Activated naive CD8-positive, alpha-beta T cell treated with anti-CD3 and anti-CD28 coated beads, Interleukin-2, amount 10 ng/mL, durations not matched to agents 7 days and 5 days (primary cell): Measurements from ENCODE around the gene LYRM1. TPM values are rescaled to one million over a fixed set of nuclear protein-coding genes. Genes with fewer than 3 reads are reported as not detected.
"Not testable (repeated sequence)": the region's sequence is repeated elsewhere in the genome, so short reads cannot be mapped to it uniquely, and the experiment has no call there.

ENCODE experiments used
- ATAC-seq: fragments of 150-1000 bp; cut with Tn5 transposase; one replicate; pipeline ENCODE4 v1.10.0; 2021; ENCODE audit warnings: low read depth, moderate library complexity
- POLR2A ChIA-PET: fragments of 350-600 bp; sonication (Branson Sonifier 250); formaldehyde crosslinking; loops from one replicate; lab custom pipeline; 2021; ENCODE audit warnings: antibody characterized with exemption; lab: Charles Lee
- DNase-seq: peaks from one replicate; pipeline ENCODE4 v3.0.0; 2021
- H3K27ac Mint-ChIP-seq: one replicate; pipeline ENCODE4 v1.8.0; 2022; ENCODE audit warnings: mild to moderate bottlenecking, mixed read lengths
- H3K27me3 Mint-ChIP-seq: one replicate; pipeline ENCODE4 v1.8.0; 2022; ENCODE audit warnings: mild to moderate bottlenecking, moderate library complexity, mixed read lengths
- H3K36me3 Mint-ChIP-seq: one replicate; pipeline ENCODE4 v1.8.0; 2021; ENCODE audit warnings: mild to moderate bottlenecking, mixed read lengths
- H3K4me1 Mint-ChIP-seq: one replicate; pipeline ENCODE4 v1.8.0; 2021; ENCODE audit warnings: mixed read lengths
- H3K4me3 Mint-ChIP-seq: one replicate; pipeline ENCODE4 v1.8.0; 2022; ENCODE audit warnings: mild to moderate bottlenecking, moderate library complexity, mixed read lengths
- H3K9me3 Mint-ChIP-seq: one replicate; pipeline ENCODE4 v1.8.0; 2021; ENCODE audit warnings: mixed read lengths
- total RNA-seq, 2 experiments: library from RNA; stranded (reverse); gene quantifications; one replicate each; pipeline ENCODE4 v1.2.3, GENCODE V29; 2021

LYRM1 gene
- total RNA-seq, 2 experiments from 2014 or later, result 24.9 to 26.9 TPM

GRCh38 chr16:20938426-20938825 lies 37.9 kb downstream of the LYRM1 start:
- Mint-ChIP-seq H3K9me3 (no peaks in the 10 kb centered on the region), H3K36me3 (no peaks in the 10 kb centered on the region), H3K27me3 (peaks cover 4% of the 10 kb centered on the region), H3K4me1 (peaks cover 17% of the 10 kb centered on the region), H3K4me3 (no peak overlapping the region), H3K27ac (no peak overlapping the region)
- POLR2A ChIA-PET, result interaction anchor here (0.9 kb wide), 2 partner anchors 9 to 27 kb away, joined by 4 read pairs; no protein-coding TSS in a partner anchor
- DNase-seq, result no peak
- ATAC-seq, result peak; percentile 14

- POLR2A ChIA-PET, result no interaction called here
- ATAC-seq, result no peak
- Mint-ChIP-seq H3K36me3 (no peaks in the 10 kb centered on the region), H3K27ac (no peak overlapping the region), H3K27me3 (peaks cover 2% of the 10 kb centered on the region), H3K4me1 (peaks cover 25% of the 10 kb centered on the region), H3K9me3 (no peaks in the 10 kb centered on the region), H3K4me3 (no peak overlapping the region)
- DNase-seq, result no peak
These were observed 39.0 kb downstream of the LYRM1 start for GRCh38 chr16:20939611-20940010.

- H3K4me3 Mint-ChIP-seq, result peak overlapping the region; percentile 57
- peak overlapping the region; percentile 77 for H3K27ac Mint-ChIP-seq
- DNase-seq (no peak), ATAC-seq (no peak)
- no peaks in the 10 kb centered on the region for H3K27me3 Mint-ChIP-seq
- no peaks in the 10 kb centered on the region for H3K36me3 Mint-ChIP-seq
- POLR2A ChIA-PET, result interaction anchor here (1.6 kb wide), 1 partner anchor 41 kb away, joined by 5 read pairs; the partner anchor contains the start of genes DCUN1D3 and LYRM1
- H3K4me1 Mint-ChIP-seq, result peaks cover 33% of the 10 kb centered on the region
- no peaks in the 10 kb centered on the region for H3K9me3 Mint-ChIP-seq
These were observed 40.5 kb downstream of the LYRM1 start for GRCh38 chr16:20940871-20941635.

- no peak for ATAC-seq
- Mint-ChIP-seq H3K36me3 (no peaks in the 10 kb centered on the region), H3K4me3 (peak overlapping the region; percentile 57), H3K27me3 (no peaks in the 10 kb centered on the region), H3K27ac (peak overlapping the region; percentile 77), H3K9me3 (no peaks in the 10 kb centered on the region), H3K4me1 (peaks cover 35% of the 10 kb centered on the region)
- POLR2A ChIA-PET, result no interaction called here
- no peak for DNase-seq
These were observed 41.0 kb downstream of the LYRM1 start for GRCh38 chr16:20941636-20941926.

GRCh38 chr16:20942256-20942655 lies 41.7 kb downstream of the LYRM1 start:
- POLR2A ChIA-PET, result no interaction called here
- ATAC-seq (no peak), DNase-seq (no peak)
- Mint-ChIP-seq H3K9me3 (no peaks in the 10 kb centered on the region), H3K27ac (no peak overlapping the region), H3K36me3 (no peaks in the 10 kb centered on the region), H3K4me1 (peaks cover 35% of the 10 kb centered on the region), H3K4me3 (no peak overlapping the region), H3K27me3 (no peaks in the 10 kb centered on the region)

GRCh38 chr16:20944861-20945574 lies 44.4 kb downstream of the LYRM1 start:
- no peaks in the 10 kb centered on the region for H3K9me3 Mint-ChIP-seq
- no peaks in the 10 kb centered on the region for H3K36me3 Mint-ChIP-seq
- H3K4me1 Mint-ChIP-seq, result peaks cover 30% of the 10 kb centered on the region
- DNase-seq (peak; percentile 41), ATAC-seq (peak; percentile 81)
- H3K27ac Mint-ChIP-seq, result peak overlapping the region; percentile 71
- peaks cover 2% of the 10 kb centered on the region for H3K27me3 Mint-ChIP-seq
- no peak overlapping the region for H3K4me3 Mint-ChIP-seq
- POLR2A ChIA-PET, result interaction anchor here (1.0 to 1.5 kb wide), 2 partner anchors 34 to 44 kb away, joined by 4 to 8 read pairs; partner anchors contain the start of genes DCUN1D3 and LYRM1

- H3K4me3 Mint-ChIP-seq, H3K36me3 Mint-ChIP-seq, H3K27me3 Mint-ChIP-seq, DNase-seq, H3K27ac Mint-ChIP-seq, ATAC-seq, H3K9me3 Mint-ChIP-seq, POLR2A ChIA-PET: not testable (repeated sequence)
- H3K4me1 Mint-ChIP-seq, result peaks cover 30% of the 10 kb centered on the region
These were observed 45.0 kb downstream of the LYRM1 start for GRCh38 chr16:20945575-20945875.

- Mint-ChIP-seq H3K4me3 (no peak overlapping the region), H3K4me1 (peaks cover 26% of the 10 kb centered on the region), H3K36me3 (no peaks in the 10 kb centered on the region), H3K9me3 (no peaks in the 10 kb centered on the region), H3K27me3 (peaks cover 5% of the 10 kb centered on the region), H3K27ac (no peak overlapping the region)
- POLR2A ChIA-PET, result no interaction called here
- ATAC-seq, result no peak
- no peak for DNase-seq
These were observed 45.6 kb downstream of the LYRM1 start for GRCh38 chr16:20946015-20946629.

GRCh38 chr16:20948444-20948843 lies 47.9 kb downstream of the LYRM1 start:
- no peak for ATAC-seq
- no peaks in the 10 kb centered on the region for H3K36me3 Mint-ChIP-seq
- POLR2A ChIA-PET, result no interaction called here

GRCh38 chr16:20949660-20950059 lies 49.1 kb downstream of the LYRM1 start:
- DNase-seq, result no peak
- Mint-ChIP-seq H3K27ac (no peak overlapping the region), H3K4me1 (peaks cover 9% of the 10 kb centered on the region), H3K36me3 (no peaks in the 10 kb centered on the region), H3K27me3 (peaks cover 8% of the 10 kb centered on the region), H3K4me3 (no peak overlapping the region), H3K9me3 (no peaks in the 10 kb centered on the region)
- ATAC-seq, result no peak
- POLR2A ChIA-PET, result no interaction called here

More at GRCh38 chr16:20948444-20948843, 47.9 kb downstream of the LYRM1 start:
- no peak overlapping the region for H3K27ac Mint-ChIP-seq
- peaks cover 8% of the 10 kb centered on the region for H3K27me3 Mint-ChIP-seq
- no peak overlapping the region for H3K4me3 Mint-ChIP-seq
- H3K4me1 Mint-ChIP-seq, result peaks cover 18% of the 10 kb centered on the region
- no peak for DNase-seq
- H3K9me3 Mint-ChIP-seq, result no peaks in the 10 kb centered on the region

- POLR2A ChIA-PET, result no interaction called here
- no peaks in the 10 kb centered on the region for H3K9me3 Mint-ChIP-seq
- no peaks in the 10 kb centered on the region for H3K36me3 Mint-ChIP-seq
- ATAC-seq (no peak), DNase-seq (no peak)
- no peak overlapping the region for H3K27ac Mint-ChIP-seq
- H3K4me1 Mint-ChIP-seq, result peaks cover 4% of the 10 kb centered on the region
- no peak overlapping the region for H3K4me3 Mint-ChIP-seq
- peaks cover 8% of the 10 kb centered on the region for H3K27me3 Mint-ChIP-seq
These were observed 49.7 kb downstream of the LYRM1 start for GRCh38 chr16:20950294-20950693.

- H3K27me3 Mint-ChIP-seq, result peaks cover 8% of the 10 kb centered on the region
- no peaks in the 10 kb centered on the region for H3K9me3 Mint-ChIP-seq
- no peak for ATAC-seq
- POLR2A ChIA-PET, result interaction anchor here (0.5 kb wide), 1 partner anchor 77 kb away, joined by 4 read pairs; no protein-coding TSS in a partner anchor
- no peaks in the 10 kb centered on the region for H3K4me1 Mint-ChIP-seq
- no peak overlapping the region for H3K27ac Mint-ChIP-seq
- no peak for DNase-seq
- no peak overlapping the region for H3K4me3 Mint-ChIP-seq
- H3K36me3 Mint-ChIP-seq, result no peaks in the 10 kb centered on the region
These were observed 51.8 kb downstream of the LYRM1 start for GRCh38 chr16:20952139-20952920.

GRCh38 chr16:20954574-20954973 lies 54.0 kb downstream of the LYRM1 start:
- no peaks in the 10 kb centered on the region for H3K9me3 Mint-ChIP-seq
- H3K27ac Mint-ChIP-seq, result no peak overlapping the region
- H3K4me1 Mint-ChIP-seq, result no peaks in the 10 kb centered on the region
- no peak overlapping the region for H3K4me3 Mint-ChIP-seq
- DNase-seq, result no peak
- peaks cover 6% of the 10 kb centered on the region for H3K27me3 Mint-ChIP-seq
- POLR2A ChIA-PET, result no interaction called here
- ATAC-seq, result no peak
- no peaks in the 10 kb centered on the region for H3K36me3 Mint-ChIP-seq
